HEK293 (cell line): ENCODE results near the gene CNST.

ENCODE experiments used
- CTCF ChIA-PET: fragments of 350-600 bp; formaldehyde crosslinking; extraction: SDS; loops from one replicate; lab custom pipeline; 2021; ENCODE audit warnings: antibody characterized with exemption; lab: Yijun Ruan, JAX
- POLR2A ChIA-PET: fragments of 300-600 bp; formaldehyde crosslinking; extraction: SDS; loops from one replicate; lab custom pipeline; 2020; ENCODE audit warnings: antibody characterized with exemption, inconsistent platforms; lab: Yijun Ruan, JAX
- H3K27ac ChIP-seq: fragments of 200-500 bp; sonication (Bioruptor generic); 2 replicates; pipeline ENCODE4 v1.5.1; 2014; ENCODE audit warnings: low read depth, low read length, control low read depth, inconsistent platforms; ENCODE audit errors: extremely low read depth
- H3K36me3 ChIP-seq, 2 experiments: fragments of 200-500 bp in 1 of 2; sonication (Bioruptor generic) in 1 of 2; 1 replicate in 1 of 2; 2 replicates in 1 of 2; pipeline ENCODE4 v1.5.1; 2014 to 2017; ENCODE audit warnings: inconsistent platforms in 2 of 2, low read length in 2 of 2; ENCODE audit not compliant: control insufficient read depth in 2 of 2, insufficient read depth in 1 of 2
- H3K4me1 ChIP-seq: fragments of 200-500 bp; sonication (Bioruptor generic); 2 replicates; pipeline ENCODE4 v1.5.1; 2014; ENCODE audit warnings: mild to moderate bottlenecking, low read length, inconsistent platforms; ENCODE audit not compliant: control insufficient read depth, insufficient read depth
- H3K4me3 ChIP-seq: 2 replicates; pipeline ENCODE4 v1.5.1; 2011; ENCODE audit warnings: low read depth, mild to moderate bottlenecking, control low read depth, low read length, moderate library complexity
- H3K9me3 ChIP-seq: fragments of 200-500 bp; sonication (Bioruptor generic); 2 replicates; pipeline ENCODE4 v1.5.1; 2014; ENCODE audit warnings: low read depth, low read length, inconsistent platforms; ENCODE audit not compliant: control insufficient read depth, insufficient read depth
- CTCF ChIP-seq: fragments of 450-650 bp; formaldehyde crosslinking; IDR thresholded peaks from 2 replicates; pipeline ENCODE4 v1.5.1; 2016; ENCODE audit warnings: missing biosample characterization, missing genetic modification characterization
- KLF16 ChIP-seq: fragments of 450-650 bp; formaldehyde crosslinking; IDR thresholded peaks from 2 replicates; pipeline ENCODE4 v1.5.1; 2017; ENCODE audit warnings: missing biosample characterization, missing genetic modification characterization
- OSR2 ChIP-seq: fragments of 450-650 bp; formaldehyde crosslinking; IDR thresholded peaks from 2 replicates; pipeline ENCODE4 v1.5.1; 2016; ENCODE audit warnings: missing biosample characterization, missing genetic modification characterization
- OVOL3 ChIP-seq: fragments of 450-650 bp; formaldehyde crosslinking; IDR thresholded peaks from 2 replicates; pipeline ENCODE4 v1.5.1; 2016; ENCODE audit warnings: missing biosample characterization, missing genetic modification characterization
- PRDM10 ChIP-seq: fragments of 450-650 bp; formaldehyde crosslinking; IDR thresholded peaks from 2 replicates; pipeline ENCODE4 v1.5.1; 2016; ENCODE audit warnings: missing biosample characterization, missing genetic modification characterization
- TCF7L2 ChIP-seq: IDR thresholded peaks from 2 replicates; pipeline ENCODE4 v1.6.1; 2011; ENCODE audit warnings: low read depth, mild to moderate bottlenecking, inconsistent platforms, low read length, moderate library complexity, borderline replicate concordance
- YY2 ChIP-seq: fragments of 450-650 bp; formaldehyde crosslinking; IDR thresholded peaks from 2 replicates; pipeline ENCODE4 v1.5.1; 2016; ENCODE audit warnings: missing biosample characterization, missing genetic modification characterization
- ZBTB17 ChIP-seq: fragments of 450-650 bp; formaldehyde crosslinking; IDR thresholded peaks from 2 replicates; pipeline ENCODE4 v1.5.1; 2016; ENCODE audit warnings: missing biosample characterization, missing genetic modification characterization
- ZNF112 ChIP-seq: fragments of 450-650 bp; formaldehyde crosslinking; IDR thresholded peaks from 2 replicates; pipeline ENCODE4 v1.5.0; 2017; ENCODE audit warnings: missing biosample characterization, missing genetic modification characterization
- ZNF138 ChIP-seq: fragments of 450-650 bp; formaldehyde crosslinking; IDR thresholded peaks from 2 replicates; pipeline ENCODE4 v1.5.1; 2016; ENCODE audit warnings: missing biosample characterization, missing genetic modification characterization, borderline replicate concordance
- ZNF157 ChIP-seq: fragments of 450-650 bp; formaldehyde crosslinking; IDR thresholded peaks from 2 replicates; pipeline ENCODE4 v1.5.1; 2016; ENCODE audit warnings: missing biosample characterization, missing genetic modification characterization
- ZNF202 ChIP-seq: fragments of 450-650 bp; formaldehyde crosslinking; IDR thresholded peaks from 2 replicates; pipeline ENCODE4 v1.5.1; 2016; ENCODE audit warnings: missing biosample characterization, missing genetic modification characterization, borderline replicate concordance
- ZNF223 ChIP-seq: fragments of 450-650 bp; formaldehyde crosslinking; IDR thresholded peaks from 2 replicates; pipeline ENCODE4 v1.5.1; 2016; ENCODE audit warnings: missing biosample characterization, missing genetic modification characterization
- ZNF248 ChIP-seq: fragments of 450-650 bp; formaldehyde crosslinking; IDR thresholded peaks from 2 replicates; pipeline ENCODE4 v1.5.1; 2017; ENCODE audit warnings: missing biosample characterization, missing genetic modification characterization
- ZNF335 ChIP-seq: fragments of 450-650 bp; formaldehyde crosslinking; conservative IDR thresholded peaks from 2 replicates; pipeline ENCODE4 v1.5.1; 2016; ENCODE audit warnings: missing biosample characterization, missing genetic modification characterization
- ZNF341 ChIP-seq: fragments of 450-650 bp; formaldehyde crosslinking; IDR thresholded peaks from 2 replicates; pipeline ENCODE4; 2016; ENCODE audit warnings: low read depth, missing biosample characterization, missing genetic modification characterization
- ZNF391 ChIP-seq: fragments of 450-650 bp; formaldehyde crosslinking; IDR thresholded peaks from 2 replicates; pipeline ENCODE4 v1.5.1; 2016; ENCODE audit warnings: low read depth, missing biosample characterization, missing genetic modification characterization, borderline replicate concordance
- ZNF404 ChIP-seq: fragments of 450-650 bp; formaldehyde crosslinking; IDR thresholded peaks from 2 replicates; pipeline ENCODE4 v1.5.1; 2017; ENCODE audit warnings: missing biosample characterization, missing genetic modification characterization
- ZNF600 ChIP-seq: fragments of 450-650 bp; formaldehyde crosslinking; IDR thresholded peaks from 2 replicates; pipeline ENCODE4 v1.5.1; 2016; ENCODE audit warnings: missing biosample characterization, missing genetic modification characterization
- ZNF610 ChIP-seq: fragments of 450-650 bp; formaldehyde crosslinking; IDR thresholded peaks from 2 replicates; pipeline ENCODE4 v1.5.1; 2016; ENCODE audit warnings: missing biosample characterization, missing genetic modification characterization, borderline replicate concordance
- ZNF654 ChIP-seq: fragments of 450-650 bp; formaldehyde crosslinking; IDR thresholded peaks from 2 replicates; pipeline ENCODE4 v1.5.1; 2016; ENCODE audit warnings: low read depth, missing biosample characterization, missing genetic modification characterization
- ZNF660 ChIP-seq: fragments of 450-650 bp; IDR thresholded peaks from 2 replicates; pipeline ENCODE4 v1.5.1; 2018; ENCODE audit warnings: missing biosample characterization, mild to moderate bottlenecking, missing genetic modification characterization
- TF ChIP-seq, protein P1 (sequence below): fragments of 450-650 bp; formaldehyde crosslinking; IDR thresholded peaks from 2 replicates; pipeline ENCODE4 v1.5.1; 2016; ENCODE audit warnings: missing biosample characterization, missing genetic modification characterization

The CNST gene

GRCh38 chr1:246698466-246699094 is 132.3 kb downstream of the CNST start (continued):
- TF ChIP-seq YY2 (no peak), ZNF600 (tag by site-specific recombination) (no peak), ZNF341 (tag by site-specific recombination) (no peak), ZNF404 (no peak), ZNF391 (tag by site-specific recombination) (no peak), PRDM10 (tag by site-specific recombination) (no peak), ZBTB17 (tag by site-specific recombination) (no peak), ZNF202 (tag by site-specific recombination) (no peak), OSR2 (tag by site-specific recombination) (no peak)
- TF ChIP-seq, protein P1, sequence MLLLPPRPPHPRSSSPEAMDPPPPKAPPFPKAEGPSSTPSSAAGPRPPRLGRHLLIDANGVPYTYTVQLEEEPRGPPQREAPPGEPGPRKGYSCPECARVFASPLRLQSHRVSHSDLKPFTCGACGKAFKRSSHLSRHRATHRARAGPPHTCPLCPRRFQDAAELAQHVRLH (tag by site-specific recombination) = no peak

DNA sequence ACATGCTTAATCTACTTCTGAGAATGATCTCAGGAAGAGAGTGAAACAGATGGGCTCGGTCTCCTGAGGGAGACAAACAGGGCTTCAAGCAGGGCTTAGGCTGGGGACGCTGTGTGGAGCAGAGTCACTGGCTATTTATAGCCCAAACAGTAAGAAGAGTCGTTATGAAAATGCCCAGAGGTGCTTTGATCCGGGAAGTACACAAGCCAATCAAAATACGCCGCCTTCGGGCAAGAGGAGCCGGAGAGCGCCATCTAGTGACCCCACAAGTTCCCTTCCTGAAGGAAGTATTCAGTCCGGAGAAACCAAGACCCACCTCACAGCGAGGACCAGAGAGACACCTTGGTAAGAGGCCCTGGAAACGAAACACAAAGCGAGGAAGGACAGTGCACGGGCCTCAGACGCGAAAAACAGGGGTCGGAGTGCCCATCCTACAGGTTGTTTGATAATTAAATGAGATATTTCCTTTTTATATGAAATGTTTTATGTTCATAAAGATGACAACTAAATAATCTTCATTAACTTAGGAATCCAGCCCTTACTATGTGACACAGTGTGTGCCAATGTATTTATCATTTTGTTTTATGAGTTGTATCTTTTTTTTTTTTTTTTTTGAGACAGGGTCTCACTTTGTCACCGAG is 133.0 kb downstream of the CNST start:
- no peaks in the 10 kb centered on the region for H3K36me3 ChIP-seq
- H3K4me3 ChIP-seq = no peak overlapping the region
- no peaks in the 10 kb centered on the region for H3K9me3 ChIP-seq
- CTCF ChIA-PET = interaction anchor here (0.7 kb wide), 1 partner anchor 60 kb away, joined by 3 read pairs; no protein-coding TSS in a partner anchor
- H3K27ac ChIP-seq = no peak overlapping the region
- H3K4me1 ChIP-seq = no peaks in the 10 kb centered on the region
- POLR2A ChIA-PET = no interaction called here
- TF ChIP-seq ZNF248 (no peak), ZNF335 (peak; percentile 16; the same call in 1 of the 2 replicates), CTCF (tag by site-specific recombination) (peak; percentile 49; the same call in 1 of the 2 replicates), ZNF223 (tag by site-specific recombination) (no peak), ZNF660 (tag by site-specific recombination) (no peak), ZNF138 (tag by site-specific recombination) (no peak), YY2 (no peak), ZNF157 (tag by site-specific recombination) (no peak), OVOL3 (tag by site-specific recombination) (no peak), PRDM10 (tag by site-specific recombination) (0 out of 2 replicates have a peak, but pooled peaks have one; percentile 15), ZNF112 (tag by site-specific recombination) (no peak), TCF7L2 (peak; percentile 83), KLF16 (tag by site-specific recombination) (no peak), ZNF610 (tag by site-specific recombination) (no peak), ZNF654 (tag by site-specific recombination) (peak; percentile 72)
